ENCODE data around the gene IMMT.

Gene IMMT

GRCh38 chr2:86189782-86190416, 5.4 kb downstream of the IMMT start:
- no peak overlapping the region for H3K4me2 ChIP-seq (ENCODE audit: low read length)
- TF ChIP-seq CTCF (IDR thresholded peaks at IDR 0.05) = no peak
- peaks cover 56% of the 10 kb centered on the region for H3K79me2 ChIP-seq
- no peaks in the 10 kb centered on the region for H3K27me3 ChIP-seq (ENCODE audit: control insufficient read depth, insufficient read depth, low read length)
- H3K27ac ChIP-seq = no peak overlapping the region
- no peak overlapping the region for H3K4me3 ChIP-seq (ENCODE audit: low read depth, low read length)
- no peaks in the 10 kb centered on the region for H3K9me3 ChIP-seq (ENCODE audit: control insufficient read depth, low read length)
- H3K9ac ChIP-seq = no peak overlapping the region
- H3K36me3 ChIP-seq (ENCODE audit: control insufficient read depth, insufficient read depth, low read length) = no peaks in the 10 kb centered on the region
- H3K4me1 ChIP-seq = peaks cover 28% of the 10 kb centered on the region
- no peak overlapping the region for H2AFZ ChIP-seq

- Histone ChIP-seq H2AFZ (no peak overlapping the region), H3K27me3 (ENCODE audit: control insufficient read depth, insufficient read depth, low read length) (no peaks in the 10 kb centered on the region), H3K36me3 (ENCODE audit: control insufficient read depth, insufficient read depth, low read length) (no peaks in the 10 kb centered on the region), H3K4me2 (ENCODE audit: low read length) (no peak overlapping the region), H3K27ac (no peak overlapping the region), H3K9me3 (ENCODE audit: control insufficient read depth, low read length) (no peaks in the 10 kb centered on the region), H3K4me3 (ENCODE audit: low read depth, low read length) (no peak overlapping the region), H3K9ac (no peak overlapping the region), H3K79me2 (peaks cover 44% of the 10 kb centered on the region), H3K4me1 (peaks cover 23% of the 10 kb centered on the region)
- TF ChIP-seq CTCF (IDR thresholded peaks at IDR 0.05) = no peak
These were observed 8.8 kb downstream of the IMMT start for GRCh38 chr2:86186431-86186830.

- peaks cover 23% of the 10 kb centered on the region for H3K4me1 ChIP-seq
- H2AFZ ChIP-seq = no peak overlapping the region
- H3K4me2 ChIP-seq (ENCODE audit: low read length) = peak overlapping the region; percentile 40
- peak overlapping the region; percentile 15 for H3K4me3 ChIP-seq (ENCODE audit: low read depth, low read length)
- peaks cover 42% of the 10 kb centered on the region for H3K79me2 ChIP-seq
- peak overlapping the region; percentile 77 for H3K27ac ChIP-seq
- H3K9ac ChIP-seq = no peak overlapping the region
- H3K9me3 ChIP-seq (ENCODE audit: control insufficient read depth, low read length) = no peaks in the 10 kb centered on the region
- H3K27me3 ChIP-seq (ENCODE audit: control insufficient read depth, insufficient read depth, low read length) = no peaks in the 10 kb centered on the region
- no peaks in the 10 kb centered on the region for H3K36me3 ChIP-seq (ENCODE audit: control insufficient read depth, insufficient read depth, low read length)
- TF ChIP-seq CTCF (IDR thresholded peaks at IDR 0.05) = no peak
These were observed 9.6 kb downstream of the IMMT start for GRCh38 chr2:86185517-86186212.

GRCh38 chr2:86176597-86176996, 18.7 kb downstream of the IMMT start:
- TF ChIP-seq CTCF (IDR thresholded peaks at IDR 0.05) = no peak
- Histone ChIP-seq H3K4me1 (peaks cover 6% of the 10 kb centered on the region), H3K79me2 (peaks cover 46% of the 10 kb centered on the region), H3K27me3 (ENCODE audit: control insufficient read depth, insufficient read depth, low read length) (no peaks in the 10 kb centered on the region), H3K27ac (no peak overlapping the region), H3K9ac (no peak overlapping the region), H3K4me3 (ENCODE audit: low read depth, low read length) (no peak overlapping the region), H3K9me3 (ENCODE audit: control insufficient read depth, low read length) (no peaks in the 10 kb centered on the region), H2AFZ (no peak overlapping the region), H3K36me3 (ENCODE audit: control insufficient read depth, insufficient read depth, low read length) (no peaks in the 10 kb centered on the region), H3K4me2 (ENCODE audit: low read length) (no peak overlapping the region)

- Histone ChIP-seq H2AFZ (no peak overlapping the region), H3K4me2 (ENCODE audit: low read length) (no peak overlapping the region), H3K27ac (no peak overlapping the region), H3K9ac (no peak overlapping the region), H3K27me3 (ENCODE audit: control insufficient read depth, insufficient read depth, low read length) (no peaks in the 10 kb centered on the region), H3K4me3 (ENCODE audit: low read depth, low read length) (no peak overlapping the region), H3K9me3 (ENCODE audit: control insufficient read depth, low read length) (no peaks in the 10 kb centered on the region), H3K4me1 (peaks cover 6% of the 10 kb centered on the region), H3K36me3 (ENCODE audit: control insufficient read depth, insufficient read depth, low read length) (no peaks in the 10 kb centered on the region), H3K79me2 (peaks cover 42% of the 10 kb centered on the region)
- no peak for TF ChIP-seq CTCF (IDR thresholded peaks at IDR 0.05)
These were observed 19.4 kb downstream of the IMMT start for GRCh38 chr2:86175828-86176227.

Data from parathyroid adenoma (tissue), 2 donors.